SU-DHL-6 (cell line): ENCODE measurements around the gene ADAMTS12.

Experiments
- EZH2phosphoT487 ChIP-seq: fragments of 200-600 bp; sonication (generic), shearing (Covaris generic); conservative IDR thresholded peaks from 2 replicates; pipeline ENCODE4 v1.6.1; 2018; ENCODE audit warnings: mild to moderate bottlenecking, antibody characterized with exemption, low read length, moderate library complexity, mixed read lengths
- TF ChIP-seq, protein P1 (sequence below): fragments of 200-600 bp; sonication (generic); IDR thresholded peaks from one replicate; pipeline ENCODE4 v1.5.1; 2017; ENCODE audit warnings: antibody characterized with exemption, mild to moderate bottlenecking, low read length, moderate library complexity; ENCODE audit not compliant: insufficient read depth, poor library complexity, severe bottlenecking

DNA sequence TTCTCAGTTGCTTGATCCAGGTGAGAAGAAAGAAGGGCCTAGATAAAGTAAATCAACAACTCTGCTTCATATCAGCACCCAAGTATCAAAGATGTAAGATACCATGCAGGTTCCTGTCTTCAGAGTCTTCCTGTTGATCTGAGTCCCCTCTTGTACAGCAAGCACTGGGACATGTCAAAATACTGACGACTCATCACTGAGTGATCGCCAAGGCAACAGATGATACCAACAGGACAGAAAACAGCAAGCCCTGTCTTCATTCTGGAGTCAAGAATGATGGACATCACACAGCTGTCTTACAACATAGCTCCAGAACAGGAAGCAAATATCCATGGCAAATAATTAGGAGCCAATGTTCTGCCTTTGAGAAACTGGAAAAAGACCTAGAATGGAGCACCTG is 367.3 kb downstream of the ADAMTS12 start:
- TF ChIP-seq, protein P1, sequence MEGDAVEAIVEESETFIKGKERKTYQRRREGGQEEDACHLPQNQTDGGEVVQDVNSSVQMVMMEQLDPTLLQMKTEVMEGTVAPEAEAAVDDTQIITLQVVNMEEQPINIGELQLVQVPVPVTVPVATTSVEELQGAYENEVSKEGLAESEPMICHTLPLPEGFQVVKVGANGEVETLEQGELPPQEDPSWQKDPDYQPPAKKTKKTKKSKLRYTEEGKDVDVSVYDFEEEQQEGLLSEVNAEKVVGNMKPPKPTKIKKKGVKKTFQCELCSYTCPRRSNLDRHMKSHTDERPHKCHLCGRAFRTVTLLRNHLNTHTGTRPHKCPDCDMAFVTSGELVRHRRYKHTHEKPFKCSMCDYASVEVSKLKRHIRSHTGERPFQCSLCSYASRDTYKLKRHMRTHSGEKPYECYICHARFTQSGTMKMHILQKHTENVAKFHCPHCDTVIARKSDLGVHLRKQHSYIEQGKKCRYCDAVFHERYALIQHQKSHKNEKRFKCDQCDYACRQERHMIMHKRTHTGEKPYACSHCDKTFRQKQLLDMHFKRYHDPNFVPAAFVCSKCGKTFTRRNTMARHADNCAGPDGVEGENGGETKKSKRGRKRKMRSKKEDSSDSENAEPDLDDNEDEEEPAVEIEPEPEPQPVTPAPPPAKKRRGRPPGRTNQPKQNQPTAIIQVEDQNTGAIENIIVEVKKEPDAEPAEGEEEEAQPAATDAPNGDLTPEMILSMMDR: no peak
- TF ChIP-seq EZH2phosphoT487: no peak
